ENCODE measurements around the gene CD8B.

CD8B gene

GRCh38 chr2:86782748-86783147, 78.9 kb downstream of the CD8B start:
- Histone ChIP-seq H4K20me1 (0 out of 22 replicates have a peak, but pooled peaks cover 0 to 4% (median 0%) of the 10 kb centered on the region in 11 experiments), H3K27ac (no peak overlapping the region), H3K27me3 (peaks cover 0 to 4% (median 2%) of the 10 kb centered on the region in 11 experiments; a peak in 10 of 22 replicates), H3K36me3 (peaks cover 0 to 7% (median 0%) of the 10 kb centered on the region in 11 experiments; a peak in 1 of 22 replicates), H3K9ac (no peak overlapping the region), H3K4me1 (peaks cover 17 to 59% (median 29%) of the 10 kb centered on the region in 10 experiments), H3K9me3 (replicated peaks in 1 of 11) (no peaks in the 10 kb centered on the region), H3K4me2 (peak overlapping the region in 4 of 11 experiments; percentile 52 to 69 (median 64); a peak in 7 of 22 replicates), H3K4me3 (no peak overlapping the region)
- no peak for TF ChIP-seq Cebpa-rat (IDR thresholded peaks at IDR 0.05)

- Histone ChIP-seq H3K4me1 (peaks cover 17 to 56% (median 29%) of the 10 kb centered on the region in 10 experiments), H3K27ac (no peak overlapping the region), H3K9ac (no peak overlapping the region), H3K9me3 (replicated peaks in 1 of 11) (no peaks in the 10 kb centered on the region), H3K4me2 (peak overlapping the region in 10 of 11 experiments; percentile 19 to 65 (median 35); a peak in 16 of 22 replicates), H3K27me3 (no peaks in the 10 kb centered on the region), H3K4me3 (no peak overlapping the region), H4K20me1 (peaks cover 0 to 4% (median 0%) of the 10 kb centered on the region in 11 experiments; a peak in 1 of 22 replicates), H3K36me3 (peaks cover 4 to 16% (median 9%) of the 10 kb centered on the region in 11 experiments; a peak in 16 of 22 replicates)
- TF ChIP-seq Cebpa-rat (IDR thresholded peaks at IDR 0.05) = no peak
Observed at GRCh38 chr2:86781363-86781762, 80.3 kb downstream of the CD8B start.

GRCh38 chr2:86779971-86780370, 81.7 kb downstream of the CD8B start:
- H3K4me1 ChIP-seq = peaks cover 17 to 56% (median 29%) of the 10 kb centered on the region in 10 experiments
- H4K20me1 ChIP-seq = peaks cover 0 to 11% (median 0%) of the 10 kb centered on the region in 11 experiments; a peak in 3 of 22 replicates
- H3K9me3 ChIP-seq (replicated peaks in 1 of 11) = no peaks in the 10 kb centered on the region
- H3K27me3 ChIP-seq = no peaks in the 10 kb centered on the region
- H3K36me3 ChIP-seq = peaks cover 16 to 30% (median 23%) of the 10 kb centered on the region in 11 experiments
- no peak overlapping the region for H3K9ac ChIP-seq
- no peak overlapping the region for H3K27ac ChIP-seq
- TF ChIP-seq Cebpa-rat (IDR thresholded peaks at IDR 0.05) = no peak
- H3K4me3 ChIP-seq = no peak overlapping the region
- H3K4me2 ChIP-seq = peak overlapping the region in 4 of 11 experiments; percentile 35 to 65 (median 46); a peak in 4 of 22 replicates

GRCh38 chr2:86778957-86779356, 82.7 kb downstream of the CD8B start:
- Histone ChIP-seq H3K4me3 (no peak overlapping the region), H3K27me3 (no peaks in the 10 kb centered on the region), H3K4me2 (peak overlapping the region in 2 of 11 experiments; percentile 8 to 30; a peak in 2 of 22 replicates), H3K36me3 (peaks cover 26 to 40% (median 33%) of the 10 kb centered on the region in 11 experiments), H3K4me1 (peaks cover 16 to 46% (median 27%) of the 10 kb centered on the region in 10 experiments), H3K27ac (no peak overlapping the region), H4K20me1 (peaks cover 0 to 14% (median 0%) of the 10 kb centered on the region in 11 experiments; a peak in 3 of 22 replicates), H3K9ac (no peak overlapping the region), H3K9me3 (replicated peaks in 1 of 11) (no peaks in the 10 kb centered on the region)
- TF ChIP-seq Cebpa-rat (IDR thresholded peaks at IDR 0.05) = no peak

DNA sequence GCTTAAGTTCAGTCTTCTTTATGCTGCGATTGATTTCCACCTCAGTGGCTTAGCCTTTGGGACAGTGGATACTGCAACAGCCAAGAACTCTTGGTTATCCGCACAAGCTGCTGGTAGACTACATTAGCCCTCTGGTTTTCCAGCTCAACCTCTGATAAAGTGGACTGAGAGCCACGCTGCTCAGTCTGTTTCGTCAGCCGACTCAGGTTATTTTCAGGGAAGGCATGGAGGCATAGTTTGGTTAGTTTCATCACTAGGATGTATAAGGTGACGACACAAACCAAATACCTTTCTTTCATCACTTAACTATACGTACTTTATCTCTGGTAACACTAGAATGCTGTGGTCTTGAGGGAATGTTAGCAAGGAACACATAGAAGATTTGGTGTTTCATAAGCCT, 85.2 kb downstream of the CD8B start:
- H3K9ac ChIP-seq = no peak overlapping the region
- H3K36me3 ChIP-seq = peaks cover 51 to 64% (median 57%) of the 10 kb centered on the region in 11 experiments
- H3K4me1 ChIP-seq = peaks cover 21 to 37% (median 25%) of the 10 kb centered on the region in 10 experiments
- no peaks in the 10 kb centered on the region for H3K27me3 ChIP-seq
- H3K27ac ChIP-seq = no peak overlapping the region
- peaks cover 0 to 38% (median 6%) of the 10 kb centered on the region in 11 experiments; a peak in 10 of 22 replicates for H4K20me1 ChIP-seq
- TF ChIP-seq Cebpa-rat (IDR thresholded peaks at IDR 0.05) = no peak
- H3K4me2 ChIP-seq = no peak overlapping the region
- no peak overlapping the region for H3K4me3 ChIP-seq
- H3K9me3 ChIP-seq (replicated peaks in 1 of 11) = no peaks in the 10 kb centered on the region

- no peak for TF ChIP-seq Cebpa-rat (IDR thresholded peaks at IDR 0.05)
- H3K4me3 ChIP-seq = no peak overlapping the region
- H3K9me3 ChIP-seq (replicated peaks in 1 of 11) = no peaks in the 10 kb centered on the region
- H3K9ac ChIP-seq = no peak overlapping the region
- H3K27ac ChIP-seq = no peak overlapping the region
- peaks cover 63 to 76% (median 69%) of the 10 kb centered on the region in 11 experiments for H3K36me3 ChIP-seq
- peaks cover 0 to 49% (median 11%) of the 10 kb centered on the region in 11 experiments; a peak in 13 of 22 replicates for H4K20me1 ChIP-seq
- H3K4me1 ChIP-seq = peaks cover 10 to 30% (median 23%) of the 10 kb centered on the region in 10 experiments
- H3K4me2 ChIP-seq = no peak overlapping the region
- no peaks in the 10 kb centered on the region for H3K27me3 ChIP-seq
Observed at GRCh38 chr2:86775338-86775737, 86.3 kb downstream of the CD8B start.

GRCh38 chr2:86774862-86775261, 86.8 kb downstream of the CD8B start:
- Histone ChIP-seq H3K4me3 (no peak overlapping the region), H3K36me3 (peaks cover 67 to 81% (median 74%) of the 10 kb centered on the region in 11 experiments), H4K20me1 (peaks cover 0 to 53% (median 12%) of the 10 kb centered on the region in 11 experiments; a peak in 13 of 22 replicates), H3K9me3 (replicated peaks in 1 of 11) (no peaks in the 10 kb centered on the region), H3K4me1 (peaks cover 8 to 26% (median 22%) of the 10 kb centered on the region in 10 experiments; a peak in 19 of 20 replicates), H3K27ac (no peak overlapping the region), H3K4me2 (no peak overlapping the region), H3K9ac (no peak overlapping the region), H3K27me3 (no peaks in the 10 kb centered on the region)
- no peak for TF ChIP-seq Cebpa-rat (IDR thresholded peaks at IDR 0.05)

GRCh38 chr2:86772611-86773010, 89.1 kb downstream of the CD8B start:
- Histone ChIP-seq H3K27ac (no peak overlapping the region), H3K4me1 (peaks cover 11 to 26% (median 21%) of the 10 kb centered on the region in 10 experiments), H3K9me3 (replicated peaks in 1 of 11) (no peaks in the 10 kb centered on the region), H3K9ac (no peak overlapping the region), H3K4me3 (no peak overlapping the region), H3K4me2 (peak overlapping the region in 8 of 11 experiments; percentile 41 to 65 (median 53); a peak in 15 of 22 replicates), H3K36me3 (peaks cover 83 to 100% (median 96%) of the 10 kb centered on the region in 11 experiments), H3K27me3 (no peaks in the 10 kb centered on the region), H4K20me1 (peaks cover 10 to 76% (median 25%) of the 10 kb centered on the region in 11 experiments; a peak in 18 of 22 replicates)
- TF ChIP-seq Cebpa-rat (IDR thresholded peaks at IDR 0.05) = no peak

DNA sequence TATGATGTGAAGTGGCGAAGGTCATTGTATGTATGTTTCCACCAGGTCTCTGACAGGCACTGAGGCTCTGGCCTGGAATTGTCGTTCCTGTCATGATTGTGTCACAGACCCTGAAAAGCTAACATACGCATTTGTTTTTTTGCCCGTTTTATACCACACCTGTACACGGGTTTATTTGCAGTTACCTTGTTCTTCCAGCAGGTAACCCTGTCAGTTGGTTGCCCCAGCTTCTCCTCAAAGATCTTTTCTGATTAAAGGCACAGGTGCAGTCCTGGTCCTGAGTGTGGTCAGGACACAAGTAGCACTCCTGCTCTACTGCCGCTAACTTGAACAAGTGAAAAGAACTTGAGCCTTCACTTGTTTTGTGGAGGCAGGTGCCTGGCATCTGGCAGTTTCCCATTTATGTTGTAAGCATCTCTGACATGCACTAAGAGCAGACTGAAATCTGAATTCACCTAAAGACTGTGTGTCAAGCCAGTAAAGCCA, 90.8 kb downstream of the CD8B start:
- Histone ChIP-seq H4K20me1 (peaks cover 14 to 88% (median 28%) of the 10 kb centered on the region in 11 experiments; a peak in 18 of 22 replicates), H3K4me2 (peak overlapping the region in 1 of 11 experiments; percentile 6; a peak in 2 of 22 replicates), H3K4me3 (no peak overlapping the region), H3K27me3 (no peaks in the 10 kb centered on the region), H3K36me3 (peaks cover 94 to 100% (median 100%) of the 10 kb centered on the region in 11 experiments), H3K9me3 (replicated peaks in 1 of 11) (no peaks in the 10 kb centered on the region), H3K9ac (no peak overlapping the region), H3K4me1 (peaks cover 11 to 26% (median 21%) of the 10 kb centered on the region in 10 experiments), H3K27ac (no peak overlapping the region)
- no peak for TF ChIP-seq Cebpa-rat (IDR thresholded peaks at IDR 0.05)
